Parathyroid adenoma (tissue), 2 donors: ENCODE measurements around the gene OTOG.

Source experiments
- H2AFZ ChIP-seq: fragments of 300-600 bp; sonication (generic); one replicate; pipeline ENCODE4 v1.7.0; 2017; ENCODE audit warnings: antibody characterized with exemption, mild to moderate bottlenecking
- H3K27ac ChIP-seq: fragments of 300-600 bp; sonication (generic); one replicate; pipeline ENCODE4 v1.7.0; 2017
- H3K27me3 ChIP-seq: fragments of 300-600 bp; sonication (generic); one replicate; pipeline ENCODE4 v1.7.0; 2017; ENCODE audit warnings: low read length; ENCODE audit not compliant: control insufficient read depth, insufficient read depth
- H3K36me3 ChIP-seq: fragments of 300-600 bp; sonication (generic); one replicate; pipeline ENCODE4 v1.7.0; 2017; ENCODE audit warnings: low read length; ENCODE audit not compliant: control insufficient read depth, insufficient read depth
- H3K4me1 ChIP-seq: fragments of 300-600 bp; sonication (generic); one replicate; pipeline ENCODE4 v1.7.0; 2017; ENCODE audit warnings: control low read depth
- H3K4me2 ChIP-seq: fragments of 300-600 bp; sonication (generic); one replicate; pipeline ENCODE4 v1.7.0; 2017; ENCODE audit warnings: low read length
- H3K4me3 ChIP-seq: fragments of 300-600 bp; sonication (generic); one replicate; pipeline ENCODE4 v1.7.0; 2017; ENCODE audit warnings: low read depth, low read length
- H3K79me2 ChIP-seq: fragments of 300-600 bp; sonication (generic); one replicate; pipeline ENCODE4 v1.7.0; 2017; ENCODE audit warnings: control low read depth
- H3K9ac ChIP-seq: fragments of 300-600 bp; sonication (generic); one replicate; pipeline ENCODE4 v1.7.0; 2017; ENCODE audit warnings: mild to moderate bottlenecking
- H3K9me3 ChIP-seq: fragments of 300-600 bp; sonication (generic); one replicate; pipeline ENCODE4 v1.7.0; 2017; ENCODE audit warnings: low read length; ENCODE audit not compliant: control insufficient read depth
- CTCF ChIP-seq: fragments of 300-600 bp; sonication (generic); IDR thresholded peaks from one replicate; pipeline ENCODE4 v1.7.0; 2017; ENCODE audit warnings: antibody characterized with exemption, mild to moderate bottlenecking
- donor health status: primary hyperparathyroidism.

Gene OTOG

GRCh38 chr11:17561111-17561415 lies 14.0 kb downstream of the OTOG start:
- no peak overlapping the region for H2AFZ ChIP-seq
- no peak overlapping the region for H3K27ac ChIP-seq
- no peaks in the 10 kb centered on the region for H3K36me3 ChIP-seq
- H3K4me2 ChIP-seq, result no peak overlapping the region
- TF ChIP-seq CTCF, result no peak
- no peaks in the 10 kb centered on the region for H3K4me1 ChIP-seq
- H3K9me3 ChIP-seq, result no peaks in the 10 kb centered on the region
- no peak overlapping the region for H3K4me3 ChIP-seq
- H3K27me3 ChIP-seq, result no peaks in the 10 kb centered on the region
- H3K9ac ChIP-seq, result no peak overlapping the region
- H3K79me2 ChIP-seq, result no peaks in the 10 kb centered on the region

- Histone ChIP-seq H3K27me3 (no peaks in the 10 kb centered on the region), H3K9me3 (no peaks in the 10 kb centered on the region), H3K9ac (no peak overlapping the region), H3K79me2 (no peaks in the 10 kb centered on the region), H2AFZ (no peak overlapping the region), H3K27ac (no peak overlapping the region), H3K4me1 (no peaks in the 10 kb centered on the region), H3K4me2 (no peak overlapping the region), H3K4me3 (no peak overlapping the region), H3K36me3 (no peaks in the 10 kb centered on the region)
- no peak for TF ChIP-seq CTCF
These were observed 14.5 kb downstream of the OTOG start for GRCh38 chr11:17561526-17561925.

DNA sequence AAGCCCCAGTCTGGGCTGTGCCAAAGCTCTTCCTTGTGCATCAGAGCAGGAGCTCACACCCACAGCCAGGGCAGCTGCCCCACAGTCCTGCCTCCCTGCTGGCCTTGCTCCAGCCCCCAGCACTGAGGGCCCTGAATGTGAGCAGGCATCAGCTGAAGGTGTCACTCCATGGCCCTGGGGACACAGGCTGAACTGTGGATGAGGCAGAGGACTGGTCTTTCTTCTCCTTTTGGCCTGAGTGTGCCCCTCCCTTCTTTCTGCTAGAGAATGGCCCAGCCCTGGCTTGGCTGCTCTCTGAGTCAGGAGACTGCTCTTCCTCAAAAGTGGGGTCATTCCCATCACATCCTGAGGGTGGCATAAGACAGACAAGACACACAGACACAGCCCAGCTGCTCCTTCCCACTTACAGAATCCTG lies 16.2 kb downstream of the OTOG start:
- Histone ChIP-seq H3K27ac (no peak overlapping the region), H2AFZ (no peak overlapping the region), H3K27me3 (no peaks in the 10 kb centered on the region), H3K79me2 (no peaks in the 10 kb centered on the region), H3K4me2 (no peak overlapping the region), H3K36me3 (no peaks in the 10 kb centered on the region), H3K4me1 (no peaks in the 10 kb centered on the region), H3K9ac (no peak overlapping the region), H3K9me3 (no peaks in the 10 kb centered on the region), H3K4me3 (no peak overlapping the region)
- no peak for TF ChIP-seq CTCF

GRCh38 chr11:17563961-17564686 lies 17.1 kb downstream of the OTOG start:
- H3K79me2 ChIP-seq, result no peaks in the 10 kb centered on the region

More at GRCh38 chr11:17563961-17564686, 17.1 kb downstream of the OTOG start:
- Histone ChIP-seq H3K4me2 (no peak overlapping the region), H3K27me3 (no peaks in the 10 kb centered on the region), H3K4me3 (no peak overlapping the region), H3K36me3 (no peaks in the 10 kb centered on the region), H3K4me1 (no peaks in the 10 kb centered on the region), H3K27ac (no peak overlapping the region), H2AFZ (no peak overlapping the region), H3K9ac (no peak overlapping the region), H3K9me3 (no peaks in the 10 kb centered on the region)
- TF ChIP-seq CTCF, result no peak
